GM12873 (cell line): ENCODE results near the gene CCDC197.

ENCODE experiments used
- TF ChIP-seq, protein P1 (sequence below): IDR thresholded peaks from 2 replicates; pipeline ENCODE4 v1.5.1; 2012; ENCODE audit warnings: low read depth, mild to moderate bottlenecking, moderate library complexity, low read length, control low read depth; ENCODE audit not compliant: insufficient read depth; ENCODE audit errors: missing control alignments

Gene CCDC197

DNA sequence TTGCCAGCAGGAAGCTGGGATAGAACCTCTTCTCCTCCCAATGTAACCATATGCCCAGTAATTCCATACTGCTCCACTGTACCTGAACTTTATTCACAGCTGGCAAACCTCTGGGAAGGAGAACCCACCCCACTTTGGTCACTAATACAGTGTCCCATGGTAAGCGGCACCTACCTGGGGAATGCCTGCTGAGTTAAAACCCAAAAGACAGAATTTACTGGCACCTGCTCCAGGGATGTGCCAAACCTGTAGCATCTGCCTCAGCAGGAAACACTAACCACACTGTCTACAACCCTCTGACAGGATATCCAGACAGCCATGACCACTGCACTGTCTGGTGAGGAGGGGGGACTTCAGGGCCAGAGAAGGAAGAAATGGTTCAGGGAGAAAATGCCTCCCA lies 57.3 kb downstream of the CCDC197 start:
- TF ChIP-seq, protein P1, sequence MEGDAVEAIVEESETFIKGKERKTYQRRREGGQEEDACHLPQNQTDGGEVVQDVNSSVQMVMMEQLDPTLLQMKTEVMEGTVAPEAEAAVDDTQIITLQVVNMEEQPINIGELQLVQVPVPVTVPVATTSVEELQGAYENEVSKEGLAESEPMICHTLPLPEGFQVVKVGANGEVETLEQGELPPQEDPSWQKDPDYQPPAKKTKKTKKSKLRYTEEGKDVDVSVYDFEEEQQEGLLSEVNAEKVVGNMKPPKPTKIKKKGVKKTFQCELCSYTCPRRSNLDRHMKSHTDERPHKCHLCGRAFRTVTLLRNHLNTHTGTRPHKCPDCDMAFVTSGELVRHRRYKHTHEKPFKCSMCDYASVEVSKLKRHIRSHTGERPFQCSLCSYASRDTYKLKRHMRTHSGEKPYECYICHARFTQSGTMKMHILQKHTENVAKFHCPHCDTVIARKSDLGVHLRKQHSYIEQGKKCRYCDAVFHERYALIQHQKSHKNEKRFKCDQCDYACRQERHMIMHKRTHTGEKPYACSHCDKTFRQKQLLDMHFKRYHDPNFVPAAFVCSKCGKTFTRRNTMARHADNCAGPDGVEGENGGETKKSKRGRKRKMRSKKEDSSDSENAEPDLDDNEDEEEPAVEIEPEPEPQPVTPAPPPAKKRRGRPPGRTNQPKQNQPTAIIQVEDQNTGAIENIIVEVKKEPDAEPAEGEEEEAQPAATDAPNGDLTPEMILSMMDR, result no peak

DNA sequence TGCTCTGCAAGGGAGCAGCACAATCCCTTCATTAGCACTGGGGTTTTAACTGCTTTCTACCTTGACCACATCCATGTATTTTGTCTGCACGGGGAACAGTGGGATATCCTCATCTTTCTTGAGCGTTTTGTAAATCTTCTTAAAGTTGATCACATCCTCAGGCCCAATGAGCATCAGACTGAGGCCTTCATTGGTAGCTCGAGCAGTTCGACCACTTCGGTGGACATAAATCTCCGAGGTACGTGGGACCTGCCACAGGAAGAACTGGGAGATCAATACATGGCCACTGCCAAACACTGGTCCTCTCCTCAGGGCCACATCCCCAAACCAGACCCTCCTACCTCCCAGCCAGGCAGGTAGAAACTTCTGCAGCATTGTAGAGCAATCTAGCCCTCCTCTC lies 57.8 kb downstream of the CCDC197 start:
- TF ChIP-seq, protein P1, result no peak

DNA sequence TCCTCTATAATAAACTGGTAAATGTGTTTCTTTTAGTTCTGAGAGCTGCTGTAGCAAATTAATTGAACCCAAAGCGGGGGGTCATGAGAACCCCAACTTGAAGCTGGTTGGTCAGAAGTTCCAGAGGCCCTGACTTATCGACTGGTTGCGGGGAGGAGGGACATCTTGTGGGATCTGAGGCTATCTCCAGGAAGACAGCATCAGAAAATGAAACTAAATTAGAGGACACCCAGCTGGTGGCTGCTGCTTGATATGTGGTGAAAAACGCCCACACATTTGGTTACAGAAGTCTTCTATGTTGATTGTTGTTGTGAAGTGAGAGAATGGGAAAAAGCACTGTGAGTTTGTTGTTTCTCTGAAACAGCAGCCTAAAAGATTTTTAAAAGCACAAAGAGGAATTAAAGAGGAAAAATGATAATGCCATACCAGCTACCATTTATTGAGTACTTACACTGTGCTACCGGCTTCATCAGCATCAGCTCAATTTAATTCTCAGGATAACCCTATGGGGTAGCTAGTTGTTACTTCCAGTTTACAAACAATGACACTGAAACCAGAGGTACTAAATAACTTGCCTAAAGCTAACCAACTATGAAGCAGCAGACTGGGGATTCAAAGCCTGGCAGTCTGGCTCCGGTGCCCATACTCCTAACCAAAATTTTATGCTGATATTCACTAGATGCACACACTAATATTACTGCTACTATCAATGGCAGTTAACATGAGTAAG lies 59.6 kb downstream of the CCDC197 start:
- TF ChIP-seq, protein P1, result no peak

DNA sequence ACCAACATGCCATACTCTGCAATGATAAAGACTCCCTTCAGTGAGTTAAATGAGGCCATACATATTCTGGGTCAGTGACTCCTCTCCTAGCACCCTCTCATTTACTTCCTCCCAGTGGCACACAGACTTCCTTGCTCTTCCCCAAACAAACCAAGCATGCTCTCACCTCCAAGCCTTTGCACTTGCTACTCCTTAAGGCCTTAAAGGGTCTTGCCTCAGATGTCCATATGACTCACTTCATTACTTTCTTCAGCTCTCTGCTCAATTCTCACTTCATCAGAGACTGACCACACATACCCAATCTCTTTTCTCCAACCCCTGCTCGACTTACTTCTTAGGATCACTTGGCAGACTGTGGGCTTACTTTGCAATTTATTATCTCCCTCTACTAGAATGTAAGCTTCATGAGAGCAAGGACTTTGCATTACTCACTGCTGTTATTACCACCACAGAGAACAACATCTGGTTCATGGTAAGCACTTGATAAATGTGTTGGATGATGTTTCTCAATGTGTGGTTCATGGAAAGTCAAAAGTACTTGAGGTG lies 61.1 kb downstream of the CCDC197 start:
- TF ChIP-seq, protein P1, result no peak
